HepG2 (cell line): ENCODE results near the gene SMIM14. TPM values are rescaled to one million over a fixed set of nuclear protein-coding genes. Genes with fewer than 3 reads are reported as not detected.
A peak's percentile ranks its signal among the peaks of the same experiment; 100 is the strongest.

Experiments used
- ATAC-seq: fragments of 200-7000 bp; cut with Tn5 transposase; 3 replicates; pipeline ENCODE4 v1.9.1; 2020; ENCODE audit warnings: mild to moderate bottlenecking, moderate library complexity
- BruUV-seq: library from RNA; stranded (reverse); fragments of 400-500 nt; replicated peaks from 2 replicates; lab custom pipeline; 2021; lab: Mats Ljungman, UMichigan
- CTCF ChIA-PET: fragments of 300-600 bp; formaldehyde crosslinking; extraction: SDS; loops from one replicate; lab custom pipeline; 2021; ENCODE audit warnings: low total read pairs, inconsistent platforms, low intra/inter-chr PET ratio; lab: Yijun Ruan, JAX
- POLR2A ChIA-PET: fragments of 350-600 bp; sonication (Branson Sonifier 250); formaldehyde crosslinking; loops from one replicate; lab custom pipeline; 2020; ENCODE audit warnings: antibody characterized with exemption, inconsistent platforms; lab: Yijun Ruan, JAX
- DNase-seq: peaks from one replicate; pipeline ENCODE4 v3.0.0-alpha.2; 2015; ENCODE audit warnings: low spot score
- FAIRE-seq: peaks from 3 replicates; lab custom pipeline; 2011; peaks lifted over from hg19 to GRCh38; lab: Jason Lieb, UNC
- H2AFZ ChIP-seq: one replicate; pipeline ENCODE4 v1.6.1; 2011; ENCODE audit warnings: low read length, inconsistent platforms
- H3K27ac ChIP-seq: fragments of 300-600 bp; 3 replicates; pipeline ENCODE4 v1.8.0; 2011; ENCODE audit warnings: mixed run types, mild to moderate bottlenecking, mixed read lengths, low read length, inconsistent platforms; ENCODE audit not compliant: insufficient read depth; ENCODE audit errors: extremely low read length
- H3K27me3 ChIP-seq, 2 experiments: fragments of 200-600 bp in 1 of 2; 2 replicates in 1 of 2; 3 replicates in 1 of 2; pipeline versions ENCODE4 v1.6.0 to v1.8.0; 2011; ENCODE audit warnings: low read length in 2 of 2, mild to moderate bottlenecking in 2 of 2, moderate library complexity in 2 of 2, inconsistent platforms in 1 of 2; ENCODE audit not compliant: insufficient read depth in 2 of 2, control insufficient read depth in 1 of 2
- H3K36me3 ChIP-seq, 2 experiments: fragments of 200-600 bp in 1 of 2; replicated peaks in 1 of 2; 2 replicates in 1 of 2; 3 replicates in 1 of 2; pipeline versions ENCODE4 v1.5.1 to v1.8.0; 2011; ENCODE audit warnings: low read length in 2 of 2, inconsistent platforms in 1 of 2; ENCODE audit not compliant: insufficient read depth in 2 of 2, control insufficient read depth in 1 of 2
- H3K4me1 ChIP-seq: 2 replicates; pipeline ENCODE4 v1.5.1; 2012; ENCODE audit warnings: low read length, inconsistent platforms; ENCODE audit not compliant: insufficient read depth
- H3K4me2 ChIP-seq: 2 replicates; pipeline ENCODE4 v1.6.0; 2011; ENCODE audit warnings: low read depth, low read length, inconsistent platforms
- H3K4me3 ChIP-seq, 3 experiments: fragments of 200-600 bp in 1 of 3; sonication (generic), shearing (Covaris generic) in 1 of 3; replicated peaks in 1 of 3; 2 replicates each; pipeline ENCODE4 v1.5.1; 2011 to 2016; ENCODE audit warnings: low read length in 3 of 3, inconsistent platforms in 2 of 3, low read depth in 2 of 3, mild to moderate bottlenecking in 2 of 3, control low read depth in 1 of 3, mixed read lengths in 1 of 3; ENCODE audit not compliant: insufficient read depth in 1 of 3
- H3K79me2 ChIP-seq: one replicate; pipeline ENCODE4 v1.6.1; 2011; ENCODE audit warnings: low read length, inconsistent platforms; ENCODE audit not compliant: insufficient read depth
- H3K9ac ChIP-seq: 2 replicates; pipeline ENCODE4 v1.6.0; 2011; ENCODE audit warnings: mild to moderate bottlenecking, low read depth, low read length, inconsistent platforms; ENCODE audit not compliant: insufficient read depth
- H3K9me3 ChIP-seq: 2 replicates; pipeline ENCODE4 v1.5.1; 2012; ENCODE audit warnings: mild to moderate bottlenecking, low read length
- H4K20me1 ChIP-seq: 2 replicates; pipeline ENCODE4 v1.6.0; 2011; ENCODE audit warnings: inconsistent platforms, mild to moderate bottlenecking, low read length, moderate library complexity; ENCODE audit not compliant: insufficient read depth
- AGO2 ChIP-seq: fragments of 200-400 bp; formaldehyde crosslinking; optimal IDR thresholded peaks from 2 replicates; pipeline ENCODE3; 2017; ENCODE audit warnings: mild to moderate bottlenecking, low read depth, low read length, moderate library complexity
- BRD4 ChIP-seq: sonication (generic); formaldehyde crosslinking; IDR thresholded peaks from 2 replicates; pipeline ENCODE4 v1.4.0; 2020; ENCODE audit warnings: missing genetic modification reagents
- GLI4 ChIP-seq: sonication (generic); formaldehyde crosslinking; IDR thresholded peaks from 2 replicates; pipeline ENCODE4 v1.5.1; 2020; ENCODE audit warnings: missing genetic modification reagents, mild to moderate bottlenecking, moderate library complexity, borderline replicate concordance
- HHEX ChIP-seq: IDR thresholded peaks from 2 replicates; pipeline ENCODE4 v1.6.1; 2016; ENCODE audit warnings: control low read depth
- KLF15 ChIP-seq: sonication (generic); formaldehyde crosslinking; IDR thresholded peaks from 2 replicates; pipeline ENCODE4 v1.8.1; 2023; ENCODE audit warnings: borderline replicate concordance, mild to moderate bottlenecking, inconsistent platforms, missing genetic modification reagents, mixed read lengths
- SOX13 ChIP-seq, 3 experiments: fragments of 450-650 bp in 1 of 3; sonication (generic) in 1 of 3; formaldehyde crosslinking in 1 of 3; IDR thresholded peaks in 2 of 3; conservative IDR thresholded peaks in 1 of 3; 2 replicates each; pipeline versions ENCODE4 v1.5.0 to v1.6.1; 2016 to 2020; ENCODE audit warnings: antibody characterized with exemption in 1 of 3, mild to moderate bottlenecking in 1 of 3, missing compliant biosample characterization in 1 of 3, missing genetic modification reagents in 1 of 3, moderate library complexity in 1 of 3
- ZBTB39 ChIP-seq: sonication (generic); formaldehyde crosslinking; IDR thresholded peaks from 2 replicates; pipeline ENCODE4 v1.5.0; 2020; ENCODE audit warnings: missing genetic modification reagents
- ZBTB40 ChIP-seq, 2 experiments: fragments of 450-650 bp in 1 of 2; sonication (generic) in 1 of 2; formaldehyde crosslinking in 1 of 2; IDR thresholded peaks; 2 replicates each; pipeline versions ENCODE4 v1.6.1 to v1.8.0; 2016 to 2022; ENCODE audit warnings: antibody characterized with exemption in 1 of 2, mild to moderate bottlenecking in 1 of 2, missing genetic modification reagents in 1 of 2
- ZMAT3 ChIP-seq: sonication (generic); formaldehyde crosslinking; conservative IDR thresholded peaks from 2 replicates; pipeline ENCODE4 v1.7.0; 2021; ENCODE audit warnings: missing genetic modification reagents
- WGBS: methylation state at CpG from one replicate; pipeline ENCODE4 v1.1.6; 2017; ENCODE audit warnings: low lambda C conversion rate; 5-methylcytosine and 5-hydroxymethylcytosine counted together
- in situ Hi-C: cut with HindIII; loops from 2 replicates; pipeline ENCODE4 v1.10.0; 2017; ENCODE audit warnings: low pct_unique_long_range_greater_than_20kb; ENCODE audit not compliant: extremely low pct_ligation_motif_present
- intact Hi-C: fragments of 100-400 bp; cut with micrococcal nuclease; formaldehyde crosslinking; loops from one replicate; pipeline ENCODE4 v1.10.0; 2022; ENCODE audit not compliant: unreplicated experiment
- polyA plus RNA-seq, 8 experiments: library from polyadenylated mRNA; depleted of rRNA in 3 of 8; stranded (reverse) in 7 of 8; unstranded in 1 of 8; fragments of >200 nt; fragmentation: Illumina TruSeq in 4 of 8; extraction: Trizol in 4 of 8; gene quantifications; 2 replicates each; pipeline versions ENCODE4 v1.2.1 to v1.2.3, GENCODE V29; 2011 to 2016; ENCODE audit warnings: low read depth in 4 of 8, missing spikeins in 1 of 8, mixed read lengths in 1 of 8; ENCODE audit not compliant: insufficient read depth in 1 of 8
- total RNA-seq, 5 experiments: library from RNA; depleted of rRNA; stranded (reverse); fragments of >200 nt; fragmentation: Illumina TruSeq; extraction: Trizol; gene quantifications; 2 replicates each; pipeline ENCODE4 v1.2.3, GENCODE V29; 2016; ENCODE audit warnings: low read depth in 1 of 5

SMIM14 gene
- total and polyA plus RNA-seq, 2 of the 13 experiments (the other 11 are each of a cell fraction or from before 2014, with no cell fraction given): 16.3 to 28.1 TPM

GRCh38 chr4:39526765-39527295, 111.8 kb downstream of the SMIM14 start:
- intact Hi-C loops (loop anchor here (1.0 to 2.0 kb wide), 3 partner anchors 12 to 170 kb away; partner anchors contain the start of gene SMIM14), in situ Hi-C loops (loop anchor here (5.0 kb wide), 1 partner anchor 110 kb away; the partner anchor contains the start of gene SMIM14)
- BruUV-seq: TSS peak; percentile 77
- ChIA-PET POLR2A (interaction anchor here (0.6 to 1.7 kb wide), 58 partner anchors 8 to 708 kb away, joined by 3 to 75 read pairs (median 6); partner anchors contain the start of genes KLB, LIAS, N4BP2 and RPL9), CTCF (no interaction called here)
- Histone ChIP-seq H3K79me2 (peaks cover 76% of the 10 kb centered on the region), H3K36me3 (peaks cover 2 to 7% of the 10 kb centered on the region in 2 experiments; a peak in 2 of 5 replicates), H3K9ac (peak overlapping the region; percentile 99), H3K27me3 (peaks cover 0 to 4% of the 10 kb centered on the region in 2 experiments; a peak in 1 of 5 replicates), H3K27ac (peak overlapping the region; percentile 94), H2AFZ (no peak overlapping the region), H3K4me2 (peak overlapping the region; percentile 62), H4K20me1 (peaks cover 37% of the 10 kb centered on the region), H3K9me3 (peaks cover 17% of the 10 kb centered on the region), H3K4me3 (peak overlapping the region; percentile 95 to 96 (median 96)), H3K4me1 (peaks cover 30% of the 10 kb centered on the region)
- no peak for DNase-seq
- ATAC-seq: no peak
- under 1% methylated on average over 14 of the region's 33 CpGs for WGBS
- FAIRE-seq: no peak
- TF ChIP-seq KLF15 (CRISPR knock-in tag): 0 out of 2 replicates have a peak, but pooled peaks have one; percentile 68
- TF ChIP-seq AGO2: peak; percentile 99
- no peak for TF ChIP-seq ZMAT3 (CRISPR knock-in tag)
- TF ChIP-seq GLI4 (CRISPR knock-in tag): peak; percentile 24; the same call in 1 of the 2 replicates
- no peak for TF ChIP-seq SOX13 (IDR thresholded peaks at IDR 0.05)
- TF ChIP-seq SOX13 (CRISPR knock-in tag; conservative IDR thresholded peaks at IDR 0.05 in 1 of 2, IDR thresholded peaks at IDR 0.05 in 1 of 2): 0 out of 4 replicates have a peak, but pooled peaks of 1 of the 2 experiments have one; percentile 55
- TF ChIP-seq ZBTB40 (IDR thresholded peaks at IDR 0.05): no peak
- TF ChIP-seq ZBTB40 (CRISPR knock-in tag; IDR thresholded peaks at IDR 0.05): no peak; the same call in 1 of the 2 replicates
- TF ChIP-seq BRD4 (CRISPR knock-in tag): peak; percentile 72
- 0 out of 2 replicates have a peak, but pooled peaks have one; percentile 13 for TF ChIP-seq ZBTB39
- TF ChIP-seq HHEX (CRISPR knock-in tag): no peak
